K562 (cell line): ENCODE data around the gene PODXL. TPM values are rescaled to one million over a fixed set of nuclear protein-coding genes. Genes with fewer than 3 reads are reported as not detected.

Source experiments
- BHLHE40 ChIP-seq: IDR thresholded peaks from 2 replicates; pipeline ENCODE4 v1.6.1; 2011; ENCODE audit warnings: low read length, improper control_type of control experiment
- CBFB ChIP-seq: sonication (generic); formaldehyde crosslinking; IDR thresholded peaks from 2 replicates; pipeline ENCODE4 v1.4.0; 2020; ENCODE audit warnings: mild to moderate bottlenecking, missing genetic modification reagents
- EP300 ChIP-seq: IDR thresholded peaks from 2 replicates; pipeline ENCODE4 v1.6.1; 2012; ENCODE audit warnings: low read length, improper control_type of control experiment
- EZH2 ChIP-seq: IDR thresholded peaks from 2 replicates; pipeline ENCODE4 v1.6.1; 2012; ENCODE audit warnings: low read depth, mild to moderate bottlenecking, inconsistent platforms, low read length, borderline replicate concordance
- FIP1L1 ChIP-seq: fragments of 200-400 bp; formaldehyde crosslinking; IDR thresholded peaks from 2 replicates; pipeline ENCODE4 v1.6.1; 2018; ENCODE audit warnings: mild to moderate bottlenecking, low read depth, low read length; ENCODE audit not compliant: poor library complexity, severe bottlenecking
- MEF2A ChIP-seq: IDR thresholded peaks from 2 replicates; pipeline ENCODE4 v1.6.1; 2011; ENCODE audit warnings: low read depth, mild to moderate bottlenecking, low read length, moderate library complexity; ENCODE audit not compliant: control insufficient read depth
- PTBP1 ChIP-seq: fragments of 200-400 bp; formaldehyde crosslinking; IDR thresholded peaks from 2 replicates; pipeline ENCODE4 v1.6.1; 2017; ENCODE audit warnings: low read depth, low read length
- SAFB ChIP-seq: fragments of 200-400 bp; formaldehyde crosslinking; IDR thresholded peaks from 2 replicates; pipeline ENCODE4 v1.6.1; 2017; ENCODE audit warnings: low read depth, low read length, borderline replicate concordance
- TRIM24 ChIP-seq, 2 experiments: fragments of 450-650 bp; IDR thresholded peaks; 2 replicates each; pipeline ENCODE4 v1.6.1; 2016
- ZNF253 ChIP-seq: fragments of 250-450 bp; sonication (Bioruptor Pico); conservative IDR thresholded peaks from 2 replicates; pipeline ENCODE4 v1.6.1; 2021; ENCODE audit warnings: mild to moderate bottlenecking
- ZNF274 ChIP-seq: IDR thresholded peaks from 2 replicates; pipeline ENCODE4 v1.6.1; 2011; ENCODE audit warnings: low read depth, mild to moderate bottlenecking, low read length, moderate library complexity, borderline replicate concordance
- ZNF79 ChIP-seq: fragments of 250-450 bp; sonication (Bioruptor Pico); IDR thresholded peaks from 2 replicates; pipeline ENCODE4 v1.4.0; 2020; ENCODE audit warnings: low read depth, mild to moderate bottlenecking, moderate library complexity
- polyA plus RNA-seq, 8 experiments: library from polyadenylated mRNA; depleted of rRNA in 4 of 8; stranded (reverse) in 5 of 8; unstranded in 3 of 8; fragments of >200 nt; fragmentation: Nextera tagmentation in 2 of 8; fragmentation: Illumina TruSeq in 1 of 8; extraction: Ambion mirVana in 2 of 8; extraction: Trizol in 1 of 8; gene quantifications; 2 replicates each; pipeline versions ENCODE4 v1.2.1 to v1.2.3, GENCODE V29; 2011 to 2014; ENCODE audit warnings: inconsistent platforms in 1 of 8, missing spikeins in 1 of 8
- total RNA-seq, 7 experiments: library from RNA; depleted of rRNA in 6 of 7; stranded (reverse); fragments of >200 nt in 6 of 7; fragmentation: Illumina TruSeq in 2 of 7; extraction: Trizol in 2 of 7; gene quantifications; 2 replicates each; pipeline versions ENCODE4 v1.2.1 to v1.2.3, GENCODE V29; 2011 to 2021; ENCODE audit warnings: low replicate concordance in 1 of 7
- TF ChIP-seq, protein P1 (sequence below): fragments of 450-650 bp; IDR thresholded peaks from 2 replicates; pipeline ENCODE4 v1.6.1; 2017; ENCODE audit warnings: antibody characterized with exemption, mild to moderate bottlenecking
- TF ChIP-seq, protein P2 (sequence below): fragments of 250-450 bp; sonication (Bioruptor Pico); IDR thresholded peaks from 2 replicates; pipeline ENCODE4 v1.5.0; 2021; ENCODE audit warnings: mild to moderate bottlenecking, borderline replicate concordance
- TF ChIP-seq, protein P3 (sequence below): sonication (generic); formaldehyde crosslinking; IDR thresholded peaks from 2 replicates; pipeline ENCODE4 v1.5.0; 2020; ENCODE audit warnings: missing genetic modification reagents

PODXL gene
- total and polyA plus RNA-seq, 9 of the 15 experiments (the other 6 are each of a cell fraction or from before 2014, with no cell fraction given) = 0.01 to 0.73 (median 0.07) TPM

DNA sequence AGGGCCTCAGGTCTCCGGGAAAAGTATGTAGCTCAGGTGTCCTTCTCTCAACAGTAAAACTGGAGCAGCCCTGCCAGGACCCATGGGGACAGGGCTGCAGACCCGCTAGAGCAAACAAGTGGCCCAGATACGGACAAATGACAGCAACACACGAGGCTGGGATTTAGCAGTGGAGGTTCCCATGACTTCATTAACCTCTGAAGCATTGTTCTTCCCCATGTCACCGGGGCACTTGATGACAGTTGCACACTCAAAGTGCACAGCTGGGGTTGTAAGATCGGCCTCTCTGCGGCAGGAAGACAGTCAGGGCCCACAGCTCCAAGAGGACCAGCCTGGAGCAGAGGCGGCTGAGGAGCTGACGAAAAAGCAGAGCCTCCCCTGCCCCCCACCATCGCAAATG, 12.5 kb upstream of the PODXL start (continued):
- no peak for TF ChIP-seq EZH2
- no peak for TF ChIP-seq BHLHE40
- TF ChIP-seq, protein P1, sequence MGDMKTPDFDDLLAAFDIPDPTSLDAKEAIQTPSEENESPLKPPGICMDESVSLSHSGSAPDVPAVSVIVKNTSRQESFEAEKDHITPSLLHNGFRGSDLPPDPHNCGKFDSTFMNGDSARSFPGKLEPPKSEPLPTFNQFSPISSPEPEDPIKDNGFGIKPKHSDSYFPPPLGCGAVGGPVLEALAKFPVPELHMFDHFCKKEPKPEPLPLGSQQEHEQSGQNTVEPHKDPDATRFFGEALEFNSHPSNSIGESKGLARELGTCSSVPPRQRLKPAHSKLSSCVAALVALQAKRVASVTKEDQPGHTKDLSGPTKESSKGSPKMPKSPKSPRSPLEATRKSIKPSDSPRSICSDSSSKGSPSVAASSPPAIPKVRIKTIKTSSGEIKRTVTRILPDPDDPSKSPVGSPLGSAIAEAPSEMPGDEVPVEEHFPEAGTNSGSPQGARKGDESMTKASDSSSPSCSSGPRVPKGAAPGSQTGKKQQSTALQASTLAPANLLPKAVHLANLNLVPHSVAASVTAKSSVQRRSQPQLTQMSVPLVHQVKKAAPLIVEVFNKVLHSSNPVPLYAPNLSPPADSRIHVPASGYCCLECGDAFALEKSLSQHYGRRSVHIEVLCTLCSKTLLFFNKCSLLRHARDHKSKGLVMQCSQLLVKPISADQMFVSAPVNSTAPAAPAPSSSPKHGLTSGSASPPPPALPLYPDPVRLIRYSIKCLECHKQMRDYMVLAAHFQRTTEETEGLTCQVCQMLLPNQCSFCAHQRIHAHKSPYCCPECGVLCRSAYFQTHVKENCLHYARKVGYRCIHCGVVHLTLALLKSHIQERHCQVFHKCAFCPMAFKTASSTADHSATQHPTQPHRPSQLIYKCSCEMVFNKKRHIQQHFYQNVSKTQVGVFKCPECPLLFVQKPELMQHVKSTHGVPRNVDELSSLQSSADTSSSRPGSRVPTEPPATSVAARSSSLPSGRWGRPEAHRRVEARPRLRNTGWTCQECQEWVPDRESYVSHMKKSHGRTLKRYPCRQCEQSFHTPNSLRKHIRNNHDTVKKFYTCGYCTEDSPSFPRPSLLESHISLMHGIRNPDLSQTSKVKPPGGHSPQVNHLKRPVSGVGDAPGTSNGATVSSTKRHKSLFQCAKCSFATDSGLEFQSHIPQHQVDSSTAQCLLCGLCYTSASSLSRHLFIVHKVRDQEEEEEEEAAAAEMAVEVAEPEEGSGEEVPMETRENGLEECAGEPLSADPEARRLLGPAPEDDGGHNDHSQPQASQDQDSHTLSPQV = no peak
- no peak for TF ChIP-seq TRIM24 (IDR thresholded peaks at IDR 0.05)
- TF ChIP-seq MEF2A = no peak
- TF ChIP-seq ZNF274 = no peak
- TF ChIP-seq FIP1L1 = no peak
- no peak for TF ChIP-seq ZNF79 (CRISPR knock-in tag)
- TF ChIP-seq, protein P2, sequence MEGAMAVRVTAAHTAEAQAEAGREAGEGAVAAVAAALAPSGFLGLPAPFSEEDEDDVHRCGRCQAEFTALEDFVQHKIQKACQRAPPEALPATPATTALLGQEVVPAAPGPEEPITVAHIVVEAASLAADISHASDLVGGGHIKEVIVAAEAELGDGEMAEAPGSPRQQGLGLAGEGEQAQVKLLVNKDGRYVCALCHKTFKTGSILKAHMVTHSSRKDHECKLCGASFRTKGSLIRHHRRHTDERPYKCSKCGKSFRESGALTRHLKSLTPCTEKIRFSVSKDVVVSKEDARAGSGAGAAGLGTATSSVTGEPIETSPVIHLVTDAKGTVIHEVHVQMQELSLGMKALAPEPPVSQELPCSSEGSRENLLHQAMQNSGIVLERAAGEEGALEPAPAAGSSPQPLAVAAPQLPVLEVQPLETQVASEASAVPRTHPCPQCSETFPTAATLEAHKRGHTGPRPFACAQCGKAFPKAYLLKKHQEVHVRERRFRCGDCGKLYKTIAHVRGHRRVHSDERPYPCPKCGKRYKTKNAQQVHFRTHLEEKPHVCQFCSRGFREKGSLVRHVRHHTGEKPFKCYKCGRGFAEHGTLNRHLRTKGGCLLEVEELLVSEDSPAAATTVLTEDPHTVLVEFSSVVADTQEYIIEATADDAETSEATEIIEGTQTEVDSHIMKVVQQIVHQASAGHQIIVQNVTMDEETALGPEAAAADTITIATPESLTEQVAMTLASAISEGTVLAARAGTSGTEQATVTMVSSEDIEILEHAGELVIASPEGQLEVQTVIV (CRISPR knock-in tag) = no peak
- TF ChIP-seq, protein P3, sequence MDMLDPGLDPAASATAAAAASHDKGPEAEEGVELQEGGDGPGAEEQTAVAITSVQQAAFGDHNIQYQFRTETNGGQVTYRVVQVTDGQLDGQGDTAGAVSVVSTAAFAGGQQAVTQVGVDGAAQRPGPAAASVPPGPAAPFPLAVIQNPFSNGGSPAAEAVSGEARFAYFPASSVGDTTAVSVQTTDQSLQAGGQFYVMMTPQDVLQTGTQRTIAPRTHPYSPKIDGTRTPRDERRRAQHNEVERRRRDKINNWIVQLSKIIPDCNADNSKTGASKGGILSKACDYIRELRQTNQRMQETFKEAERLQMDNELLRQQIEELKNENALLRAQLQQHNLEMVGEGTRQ (CRISPR knock-in tag) = no peak
- TF ChIP-seq EP300 = no peak
- TF ChIP-seq PTBP1 = no peak
- no peak for TF ChIP-seq CBFB (CRISPR knock-in tag)
- no peak for TF ChIP-seq SAFB
- no peak for TF ChIP-seq ZNF253 (CRISPR knock-in tag)
